RWPE2 (cell line): ENCODE data around the gene IRF2BP2.

ENCODE experiments used
- ATAC-seq: fragments of 200-7000 bp; cut with Tn5 transposase; 3 replicates; pipeline ENCODE4 v1.9.1; 2021; ENCODE audit warnings: low read depth
- DNase-seq: peaks from one replicate; pipeline ENCODE4 v3.0.0-alpha.2; 2020; ENCODE audit warnings: low spot score
- H3K27ac ChIP-seq: fragments of 450-650 bp; 2 replicates; pipeline ENCODE4 v1.5.1; 2017; ENCODE audit warnings: mild to moderate bottlenecking; ENCODE audit not compliant: poor library complexity, severe bottlenecking
- H3K27me3 ChIP-seq: fragments of 250-450 bp; sonication (Bioruptor Pico); 2 replicates; pipeline ENCODE4 v1.5.1; 2021; ENCODE audit warnings: mild to moderate bottlenecking, moderate library complexity; ENCODE audit not compliant: insufficient read depth, poor library complexity, severe bottlenecking
- H3K36me3 ChIP-seq: fragments of 250-450 bp; sonication (Bioruptor Pico); 2 replicates; pipeline ENCODE4 v1.5.1; 2020; ENCODE audit warnings: low read depth, mild to moderate bottlenecking, moderate library complexity
- H3K4me1 ChIP-seq: fragments of 250-450 bp; sonication (Bioruptor Pico); 2 replicates; pipeline ENCODE4 v1.5.1; 2021; ENCODE audit warnings: mild to moderate bottlenecking, moderate library complexity; ENCODE audit not compliant: insufficient read depth, poor library complexity, severe bottlenecking
- H3K4me3 ChIP-seq: fragments of 250-450 bp; sonication (Bioruptor Pico); 2 replicates; pipeline ENCODE4 v1.5.1; 2021; ENCODE audit warnings: mild to moderate bottlenecking, moderate library complexity; ENCODE audit not compliant: severe bottlenecking
- H3K9me3 ChIP-seq: fragments of 250-450 bp; sonication (Bioruptor Pico); 2 replicates; pipeline ENCODE4 v1.5.1; 2021; ENCODE audit warnings: mild to moderate bottlenecking, moderate library complexity; ENCODE audit not compliant: severe bottlenecking
- TF ChIP-seq, protein P1 (sequence below): fragments of 450-650 bp; IDR thresholded peaks from one replicate; pipeline ENCODE4 v1.5.1; 2017; ENCODE audit warnings: mild to moderate bottlenecking, moderate library complexity; ENCODE audit not compliant: poor library complexity, severe bottlenecking

Gene IRF2BP2

DNA sequence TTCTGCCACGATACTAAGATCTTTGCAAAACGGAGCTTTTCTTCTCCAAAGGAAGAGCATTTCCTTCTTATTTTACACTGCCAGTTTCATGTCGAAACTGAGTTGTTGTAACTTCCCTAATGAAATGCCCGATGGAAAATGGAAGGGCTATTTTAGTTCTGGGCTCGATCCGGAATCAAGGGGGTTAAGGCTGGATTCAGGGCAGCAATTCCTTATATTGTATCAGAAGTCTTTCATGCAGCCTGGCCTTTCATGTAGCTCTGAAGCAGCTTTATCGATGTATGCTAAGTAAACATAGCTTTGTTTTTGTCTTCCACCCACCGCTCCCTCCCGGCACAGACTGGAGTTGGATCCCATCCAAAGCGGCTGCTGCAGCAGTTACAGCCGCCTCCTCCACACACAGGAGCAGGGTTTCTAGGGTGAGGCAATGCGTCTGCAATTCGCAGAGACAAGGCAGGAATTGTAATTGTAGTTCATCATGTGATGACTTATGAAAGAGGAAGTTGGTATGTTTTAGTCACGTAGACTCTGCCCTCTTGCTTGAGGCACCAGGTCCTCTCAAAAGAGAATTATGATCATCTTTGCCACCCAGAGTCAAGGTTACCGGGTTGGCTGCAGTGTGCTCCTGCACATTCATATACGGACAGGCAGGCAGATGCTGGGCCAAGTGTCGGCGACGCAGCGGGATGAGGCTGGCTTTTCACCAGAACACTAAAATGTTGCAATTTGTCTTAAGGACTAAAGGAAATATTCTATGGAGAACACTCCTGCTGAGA, 2.6 kb upstream of the IRF2BP2 start:
- H3K9me3 ChIP-seq = no peaks in the 10 kb centered on the region
- peaks cover 10% of the 10 kb centered on the region for H3K36me3 ChIP-seq
- ATAC-seq = peak; percentile 52
- H3K4me3 ChIP-seq = no peak overlapping the region
- peak overlapping the region; percentile 98 for H3K27ac ChIP-seq
- no peaks in the 10 kb centered on the region for H3K27me3 ChIP-seq
- TF ChIP-seq, protein P1, sequence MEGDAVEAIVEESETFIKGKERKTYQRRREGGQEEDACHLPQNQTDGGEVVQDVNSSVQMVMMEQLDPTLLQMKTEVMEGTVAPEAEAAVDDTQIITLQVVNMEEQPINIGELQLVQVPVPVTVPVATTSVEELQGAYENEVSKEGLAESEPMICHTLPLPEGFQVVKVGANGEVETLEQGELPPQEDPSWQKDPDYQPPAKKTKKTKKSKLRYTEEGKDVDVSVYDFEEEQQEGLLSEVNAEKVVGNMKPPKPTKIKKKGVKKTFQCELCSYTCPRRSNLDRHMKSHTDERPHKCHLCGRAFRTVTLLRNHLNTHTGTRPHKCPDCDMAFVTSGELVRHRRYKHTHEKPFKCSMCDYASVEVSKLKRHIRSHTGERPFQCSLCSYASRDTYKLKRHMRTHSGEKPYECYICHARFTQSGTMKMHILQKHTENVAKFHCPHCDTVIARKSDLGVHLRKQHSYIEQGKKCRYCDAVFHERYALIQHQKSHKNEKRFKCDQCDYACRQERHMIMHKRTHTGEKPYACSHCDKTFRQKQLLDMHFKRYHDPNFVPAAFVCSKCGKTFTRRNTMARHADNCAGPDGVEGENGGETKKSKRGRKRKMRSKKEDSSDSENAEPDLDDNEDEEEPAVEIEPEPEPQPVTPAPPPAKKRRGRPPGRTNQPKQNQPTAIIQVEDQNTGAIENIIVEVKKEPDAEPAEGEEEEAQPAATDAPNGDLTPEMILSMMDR = no peak
- H3K4me1 ChIP-seq = peaks cover 48% of the 10 kb centered on the region
- peak; percentile 94 for DNase-seq

DNA sequence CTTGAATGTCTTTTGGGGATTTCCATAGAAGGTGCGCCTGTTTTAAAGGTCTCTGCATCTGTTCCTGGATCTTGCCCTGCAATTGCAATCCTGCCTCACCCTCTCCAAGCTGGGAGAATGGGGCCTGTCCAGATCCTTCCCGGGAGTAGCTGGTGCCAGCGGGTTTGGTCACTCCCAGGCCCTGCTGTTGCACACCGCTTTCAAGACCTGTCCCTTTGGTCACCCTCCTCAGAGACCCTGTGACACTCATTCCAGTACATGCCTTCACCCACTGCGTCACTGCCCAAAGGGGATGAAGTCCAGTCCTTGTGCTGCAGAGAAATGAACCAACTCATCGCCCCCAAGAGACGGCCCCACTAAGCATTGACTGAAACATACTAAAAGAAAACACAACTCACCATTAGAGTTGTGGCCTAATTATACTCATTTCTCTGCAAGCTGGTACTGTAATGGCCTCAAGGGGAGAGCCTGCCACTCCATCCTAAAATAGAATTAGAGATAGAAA, 1.9 kb upstream of the IRF2BP2 start:
- TF ChIP-seq, protein P1 = no peak
- DNase-seq = no peak
- H3K27me3 ChIP-seq = no peaks in the 10 kb centered on the region
- no peak for ATAC-seq
- H3K36me3 ChIP-seq = peaks cover 17% of the 10 kb centered on the region
- peak overlapping the region; percentile 98 for H3K27ac ChIP-seq
- no peaks in the 10 kb centered on the region for H3K9me3 ChIP-seq
- H3K4me1 ChIP-seq = peaks cover 41% of the 10 kb centered on the region
- H3K4me3 ChIP-seq = no peak overlapping the region

DNA sequence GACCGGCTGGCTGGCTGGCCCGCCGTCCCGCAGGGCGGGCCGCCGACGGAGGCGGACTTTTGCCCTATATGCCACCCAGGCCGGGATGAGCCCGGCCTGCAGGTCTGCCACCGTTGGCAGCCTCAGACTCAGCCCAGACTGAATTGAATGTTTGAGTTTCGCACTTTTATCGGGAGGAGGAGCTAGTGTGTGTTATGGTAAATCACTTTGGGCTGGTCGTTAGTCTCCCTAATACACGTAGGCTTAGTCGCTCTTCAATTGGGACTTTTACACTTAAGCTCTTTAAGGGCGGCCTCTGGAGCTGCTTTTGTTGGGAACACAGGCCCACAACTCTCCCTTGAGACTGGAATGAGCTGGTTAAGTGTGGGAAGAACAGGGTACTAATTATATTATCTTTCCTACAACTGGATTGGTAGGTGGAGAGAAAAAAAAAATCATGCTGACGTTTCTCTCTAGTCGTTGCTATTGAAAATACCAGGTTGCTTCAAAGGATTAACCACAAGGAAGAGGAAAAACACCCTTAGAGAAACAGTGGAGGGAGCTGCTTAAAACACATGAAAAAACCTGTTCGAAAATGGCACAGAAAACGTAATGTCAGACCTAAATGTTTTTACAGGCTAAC, 1.4 kb upstream of the IRF2BP2 start:
- ATAC-seq = peak; percentile 54

GRCh38 chr1:234610666-234611224, 767 bp upstream of the IRF2BP2 start:
- Histone ChIP-seq H3K4me1 (peaks cover 33% of the 10 kb centered on the region), H3K27ac (peak overlapping the region; percentile 98), H3K36me3 (peaks cover 28% of the 10 kb centered on the region), H3K9me3 (no peaks in the 10 kb centered on the region), H3K4me3 (peak overlapping the region; percentile 52), H3K27me3 (no peaks in the 10 kb centered on the region)
- TF ChIP-seq, protein P1 = no peak
- ATAC-seq (peak; percentile 41), DNase-seq (peak; percentile 89)

More for the DNA sequence above, 1.4 kb upstream of the IRF2BP2 start:
- Histone ChIP-seq H3K4me3 (peak overlapping the region; percentile 52), H3K4me1 (peaks cover 36% of the 10 kb centered on the region), H3K9me3 (no peaks in the 10 kb centered on the region), H3K27ac (peak overlapping the region; percentile 98), H3K36me3 (peaks cover 22% of the 10 kb centered on the region), H3K27me3 (no peaks in the 10 kb centered on the region)
- no peak for DNase-seq
- TF ChIP-seq, protein P1 = no peak
